Esophagus muscularis mucosa (tissue), 4 donors: ENCODE data around the gene FXYD2.

Source experiments
- CTCF ChIP-seq, 3 experiments: fragments of 200-600 bp in 2 of 3; fragments of 450-650 bp in 1 of 3; sonication (generic) in 2 of 3; IDR thresholded peaks; one replicate each; pipeline ENCODE4 v1.5.1; 2017 to 2019; ENCODE audit warnings: antibody characterized with exemption in 3 of 3, mild to moderate bottlenecking in 2 of 3, moderate library complexity in 1 of 3
- EP300 ChIP-seq: sonication (generic); formaldehyde crosslinking; IDR thresholded peaks from one replicate; pipeline ENCODE4 v1.6.1; 2017; ENCODE audit warnings: antibody characterized with exemption
- POLR2A ChIP-seq: fragments of 450-650 bp; IDR thresholded peaks from one replicate; pipeline ENCODE4 v1.6.1; 2017; ENCODE audit warnings: antibody characterized with exemption, moderate library complexity, mild to moderate bottlenecking, low read depth

DNA sequence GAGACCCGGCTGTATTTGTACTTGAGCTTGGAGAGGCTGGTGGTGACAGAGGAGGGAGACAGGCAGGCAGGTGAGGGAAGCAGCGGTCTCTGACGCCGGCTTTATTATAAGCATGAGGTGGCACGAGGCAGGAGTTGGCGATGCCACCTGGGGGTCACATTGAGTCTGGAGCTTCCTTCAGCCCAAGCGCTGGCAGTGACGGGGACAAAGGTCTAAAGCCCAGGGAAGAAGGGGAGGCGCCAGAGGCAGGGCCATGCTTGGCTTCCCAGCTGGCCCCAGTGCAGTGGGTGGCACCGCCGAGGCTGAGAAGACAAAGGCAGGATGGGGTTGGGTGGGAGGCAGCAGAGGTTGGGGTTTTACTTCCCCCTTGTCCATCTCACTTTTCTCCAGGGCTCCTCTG lies 4.5 kb downstream of the FXYD2 start:
- no peak for TF ChIP-seq POLR2A
- TF ChIP-seq EP300: no peak
- TF ChIP-seq CTCF (IDR thresholded peaks at IDR 0.05): no peak
